ENCODE data around the gene TRAF5.

GRCh38 chr1:211281320-211282022, 45.2 kb upstream of the TRAF5 start:
- TF ChIP-seq CREB5 (CRISPR knock-in tag; IDR thresholded peaks at IDR 0.05; ENCODE audit: low read depth) (no peak), PATZ1 (CRISPR knock-in tag; IDR thresholded peaks at IDR 0.05; ENCODE audit: borderline replicate concordance) (no peak), ZFP3 (CRISPR knock-in tag; IDR thresholded peaks at IDR 0.05) (no peak), ESRRG (CRISPR knock-in tag; IDR thresholded peaks at IDR 0.05) (no peak), ARNTL (CRISPR knock-in tag; IDR thresholded peaks at IDR 0.05; ENCODE audit: borderline replicate concordance, low read depth) (no peak), RARB (CRISPR knock-in tag; IDR thresholded peaks at IDR 0.05) (no peak)

All from SK-N-SH treated with all-trans-retinoic acid at 6 μM for 48 hours (cell line).